NT2/D1 (cell line): ENCODE measurements around the gene SMG6.

ENCODE experiments used
- DNase-seq: peaks from one replicate; pipeline ENCODE4 v3.0.0-alpha.2; 2011; ENCODE audit warnings: low read depth, low spot score
- H3K27me3 ChIP-seq: 2 replicates; pipeline ENCODE4 v1.6.0; 2011; ENCODE audit warnings: mild to moderate bottlenecking; ENCODE audit not compliant: insufficient read length, insufficient read depth
- H3K36me3 ChIP-seq: 2 replicates; pipeline ENCODE4 v1.6.1; 2011; ENCODE audit warnings: mild to moderate bottlenecking, low read length, mixed read lengths; ENCODE audit not compliant: insufficient read depth, insufficient read length
- H3K4me1 ChIP-seq: 2 replicates; pipeline ENCODE4 v1.5.1; 2011; ENCODE audit not compliant: insufficient read depth, insufficient read length
- H3K4me3 ChIP-seq: 2 replicates; pipeline ENCODE4 v1.5.1; 2011; ENCODE audit warnings: low read depth; ENCODE audit not compliant: insufficient read length
- H3K9ac ChIP-seq: 2 replicates; pipeline ENCODE4 v1.6.0; 2011; ENCODE audit warnings: low read depth; ENCODE audit not compliant: insufficient read length
- H3K9me3 ChIP-seq: 2 replicates; pipeline ENCODE4 v1.5.1; 2011; ENCODE audit warnings: mild to moderate bottlenecking, low read length; ENCODE audit not compliant: insufficient read depth
- SUZ12 ChIP-seq: IDR thresholded peaks from 2 replicates; pipeline ENCODE4 v1.6.1; 2011; ENCODE audit not compliant: insufficient read length, insufficient read depth; ENCODE audit errors: extremely low read depth
- YY1 ChIP-seq: IDR thresholded peaks from 2 replicates; pipeline ENCODE4 v1.6.1; 2011; ENCODE audit not compliant: insufficient read length, insufficient read depth
- ZNF274 ChIP-seq: IDR thresholded peaks from 2 replicates; pipeline ENCODE4 v1.6.1; 2011; ENCODE audit warnings: mild to moderate bottlenecking, low read depth, low read length

Gene SMG6

GRCh38 chr17:2084766-2085647, 218.6 kb downstream of the SMG6 start:
- H3K36me3 ChIP-seq: peaks cover 14% of the 10 kb centered on the region
- peaks cover 10% of the 10 kb centered on the region for H3K4me1 ChIP-seq
- no peaks in the 10 kb centered on the region for H3K27me3 ChIP-seq
- no peak overlapping the region for H3K4me3 ChIP-seq
- no peak for TF ChIP-seq SUZ12
- H3K9ac ChIP-seq: no peak overlapping the region
- DNase-seq: no peak
- H3K9me3 ChIP-seq: no peaks in the 10 kb centered on the region

GRCh38 chr17:2084036-2084765, 219.4 kb downstream of the SMG6 start:
- Histone ChIP-seq H3K4me1 (peaks cover 6% of the 10 kb centered on the region), H3K36me3 (peaks cover 16% of the 10 kb centered on the region), H3K9ac (peak overlapping the region; percentile 21), H3K4me3 (no peak overlapping the region), H3K27me3 (no peaks in the 10 kb centered on the region), H3K9me3 (no peaks in the 10 kb centered on the region)
- no peak for TF ChIP-seq ZNF274
- TF ChIP-seq YY1: no peak
- TF ChIP-seq SUZ12: no peak
- DNase-seq: no peak

GRCh38 chr17:2083613-2084035, 220.0 kb downstream of the SMG6 start:
- no peaks in the 10 kb centered on the region for H3K9me3 ChIP-seq
- TF ChIP-seq YY1 (no peak), SUZ12 (no peak), ZNF274 (no peak)
- peaks cover 16% of the 10 kb centered on the region for H3K36me3 ChIP-seq
- H3K27me3 ChIP-seq: no peaks in the 10 kb centered on the region
- H3K9ac ChIP-seq: peak overlapping the region; percentile 21
- H3K4me1 ChIP-seq: peaks cover 6% of the 10 kb centered on the region
- no peak for DNase-seq
- no peak overlapping the region for H3K4me3 ChIP-seq

- Histone ChIP-seq H3K27me3 (no peaks in the 10 kb centered on the region), H3K4me1 (peaks cover 6% of the 10 kb centered on the region), H3K36me3 (peaks cover 27% of the 10 kb centered on the region), H3K9me3 (no peaks in the 10 kb centered on the region), H3K9ac (no peak overlapping the region), H3K4me3 (no peak overlapping the region)
- TF ChIP-seq SUZ12 (no peak), YY1 (no peak), ZNF274 (no peak)
- no peak for DNase-seq
These were observed 221.4 kb downstream of the SMG6 start for GRCh38 chr17:2082003-2082781.

- TF ChIP-seq YY1 (no peak), SUZ12 (no peak), ZNF274 (no peak)
- H3K27me3 ChIP-seq: no peaks in the 10 kb centered on the region
- H3K4me1 ChIP-seq: peaks cover 11% of the 10 kb centered on the region
- no peak overlapping the region for H3K9ac ChIP-seq
- peaks cover 30% of the 10 kb centered on the region for H3K36me3 ChIP-seq
- no peaks in the 10 kb centered on the region for H3K9me3 ChIP-seq
- H3K4me3 ChIP-seq: no peak overlapping the region
- no peak for DNase-seq
These were observed 222.0 kb downstream of the SMG6 start for GRCh38 chr17:2081564-2081963.

GRCh38 chr17:2077040-2077439, 226.5 kb downstream of the SMG6 start:
- H3K27me3 ChIP-seq: no peaks in the 10 kb centered on the region
- TF ChIP-seq SUZ12 (no peak), YY1 (no peak), ZNF274 (no peak)
- no peak overlapping the region for H3K4me3 ChIP-seq
- peak overlapping the region; percentile 33 for H3K9ac ChIP-seq
- H3K9me3 ChIP-seq: no peaks in the 10 kb centered on the region
- H3K4me1 ChIP-seq: peaks cover 15% of the 10 kb centered on the region
- DNase-seq: no peak
- H3K36me3 ChIP-seq: peaks cover 28% of the 10 kb centered on the region
